Vagina (tissue), 2 donors: ENCODE measurements around the gene NTM. TPM values are rescaled to one million over a fixed set of nuclear protein-coding genes. Genes with fewer than 3 reads are reported as not detected.

Experiments
- DNase-seq, 2 donors: peaks; one replicate each; pipeline ENCODE4 v3.0.0-alpha.2; 2017; ENCODE audit errors: extremely low spot score in 2 of 2
- H3K27ac ChIP-seq: fragments of 200-600 bp; sonication (generic); one replicate; pipeline ENCODE4 v1.5.1; 2019
- H3K27me3 ChIP-seq: fragments of 200-600 bp; sonication (generic); one replicate; pipeline ENCODE4 v1.5.1; 2019
- H3K36me3 ChIP-seq, 2 donors: fragments of 200-600 bp; sonication (generic); one replicate each; pipeline ENCODE4 v1.5.1; 2017 to 2019
- H3K4me1 ChIP-seq: fragments of 200-600 bp; sonication (generic); one replicate; pipeline ENCODE4 v1.5.1; 2019
- H3K4me3 ChIP-seq, 2 donors: fragments of 200-600 bp; sonication (generic); 1 replicate in 1 of 2; 2 replicates in 1 of 2; pipeline ENCODE4 v1.5.1; 2016 to 2019
- H3K9me3 ChIP-seq: fragments of 200-600 bp; sonication (generic); one replicate; pipeline ENCODE4 v1.5.1; 2019
- CTCF ChIP-seq, 3 experiments: fragments of 450-650 bp in 2 of 3; fragments of 200-600 bp in 1 of 3; sonication (generic) in 1 of 3; IDR thresholded peaks; one replicate each; pipeline ENCODE4 v1.5.1; 2017 to 2019; ENCODE audit warnings: antibody characterized with exemption in 3 of 3, mild to moderate bottlenecking in 2 of 3, moderate library complexity in 2 of 3
- POLR2A ChIP-seq, 2 donors: fragments of 450-650 bp; IDR thresholded peaks; one replicate each; pipeline ENCODE4 v1.6.1; 2017; ENCODE audit warnings: antibody characterized with exemption in 2 of 2, mild to moderate bottlenecking in 2 of 2, moderate library complexity in 2 of 2
- POLR2AphosphoS5 ChIP-seq, 2 donors: sonication (generic); formaldehyde crosslinking; IDR thresholded peaks; one replicate each; pipeline ENCODE4 v1.9.0; 2017; ENCODE audit warnings: antibody characterized with exemption in 2 of 2, mild to moderate bottlenecking in 2 of 2, low read depth in 1 of 2; ENCODE audit not compliant: insufficient read depth in 1 of 2
- intact Hi-C: fragments of 100-400 bp; cut with DNase I; formaldehyde crosslinking; loops from one replicate; pipeline ENCODE4 v1.15.1; 2023
- total RNA-seq: library from RNA; depleted of rRNA; stranded (reverse); fragments of >200 nt; gene quantifications from one replicate; pipeline ENCODE4 v1.2.3, GENCODE V29; 2016

Gene NTM
- total RNA-seq, 1 donor from 2014 or later, result 4.2 TPM

- intact Hi-C loops, result no loop called here
- no peak for DNase-seq
- no peak for TF ChIP-seq POLR2AphosphoS5 (IDR thresholded peaks at IDR 0.05; ENCODE audit: insufficient read depth in 1 of 2, low read depth in 1 of 2)
- no peak for TF ChIP-seq POLR2A (IDR thresholded peaks at IDR 0.05)
- TF ChIP-seq CTCF (IDR thresholded peaks at IDR 0.05), result no peak
- Histone ChIP-seq H3K9me3 (no peaks in the 10 kb centered on the region), H3K4me3 (no peak overlapping the region), H3K27me3 (no peaks in the 10 kb centered on the region), H3K27ac (no peak overlapping the region), H3K36me3 (no peaks in the 10 kb centered on the region), H3K4me1 (no peaks in the 10 kb centered on the region)
Observed at GRCh38 chr11:132072044-132072857, 701.8 kb downstream of the NTM start.

GRCh38 chr11:132072858-132073211, 702.4 kb downstream of the NTM start:
- no peak for TF ChIP-seq CTCF (IDR thresholded peaks at IDR 0.05)
- no peak for TF ChIP-seq POLR2A (IDR thresholded peaks at IDR 0.05)
- no peak for TF ChIP-seq POLR2AphosphoS5 (IDR thresholded peaks at IDR 0.05; ENCODE audit: insufficient read depth in 1 of 2, low read depth in 1 of 2)
- no peaks in the 10 kb centered on the region for H3K27me3 ChIP-seq
- H3K4me3 ChIP-seq, result no peak overlapping the region
- no peak overlapping the region for H3K27ac ChIP-seq
- no peaks in the 10 kb centered on the region for H3K36me3 ChIP-seq
- no peaks in the 10 kb centered on the region for H3K9me3 ChIP-seq
- intact Hi-C loops, result no loop called here
- no peak for DNase-seq
- no peaks in the 10 kb centered on the region for H3K4me1 ChIP-seq

GRCh38 chr11:132073787-132074186, 703.4 kb downstream of the NTM start:
- H3K9me3 ChIP-seq, result no peaks in the 10 kb centered on the region
- no peak for DNase-seq
- H3K27ac ChIP-seq, result no peak overlapping the region
- TF ChIP-seq CTCF (IDR thresholded peaks at IDR 0.05), result no peak
- TF ChIP-seq POLR2A (IDR thresholded peaks at IDR 0.05), result no peak
- no peak for TF ChIP-seq POLR2AphosphoS5 (IDR thresholded peaks at IDR 0.05; ENCODE audit: insufficient read depth in 1 of 2, low read depth in 1 of 2)
- H3K27me3 ChIP-seq, result no peaks in the 10 kb centered on the region
- intact Hi-C loops, result no loop called here
- H3K4me3 ChIP-seq, result no peak overlapping the region
- no peaks in the 10 kb centered on the region for H3K4me1 ChIP-seq
- no peaks in the 10 kb centered on the region for H3K36me3 ChIP-seq

GRCh38 chr11:132075447-132075846, 705.0 kb downstream of the NTM start:
- intact Hi-C loops, result no loop called here
- no peak for TF ChIP-seq CTCF (IDR thresholded peaks at IDR 0.05)
- TF ChIP-seq POLR2AphosphoS5 (IDR thresholded peaks at IDR 0.05; ENCODE audit: insufficient read depth in 1 of 2, low read depth in 1 of 2), result no peak
- TF ChIP-seq POLR2A (IDR thresholded peaks at IDR 0.05), result no peak
- H3K4me3 ChIP-seq, result no peak overlapping the region
- no peaks in the 10 kb centered on the region for H3K9me3 ChIP-seq
- H3K27ac ChIP-seq, result no peak overlapping the region
- no peaks in the 10 kb centered on the region for H3K4me1 ChIP-seq
- no peak for DNase-seq
- no peaks in the 10 kb centered on the region for H3K36me3 ChIP-seq
- no peaks in the 10 kb centered on the region for H3K27me3 ChIP-seq

GRCh38 chr11:132077416-132077815, 707.0 kb downstream of the NTM start:
- Histone ChIP-seq H3K27ac (no peak overlapping the region), H3K9me3 (no peaks in the 10 kb centered on the region), H3K27me3 (no peaks in the 10 kb centered on the region), H3K4me1 (no peaks in the 10 kb centered on the region), H3K4me3 (no peak overlapping the region), H3K36me3 (no peaks in the 10 kb centered on the region)
- TF ChIP-seq POLR2A (IDR thresholded peaks at IDR 0.05), result no peak
- no peak for TF ChIP-seq CTCF (IDR thresholded peaks at IDR 0.05)
- intact Hi-C loops, result no loop called here
- DNase-seq, result no peak
